Caki2 (cell line): Measurements from ENCODE around the gene ZNF726. TPM values are rescaled to one million over a fixed set of nuclear protein-coding genes. Genes with fewer than 3 reads are reported as not detected.
"Not testable (repeated sequence)": the region's sequence is repeated elsewhere in the genome, so short reads cannot be mapped to it uniquely, and the experiment has no call there.

ENCODE experiments used
- DNase-seq: peaks from one replicate; pipeline ENCODE4 v3.0.0-alpha.2; 2015; ENCODE audit warnings: low read depth
- in situ Hi-C: cut with HindIII; loops from 2 replicates; pipeline ENCODE4 v1.10.0; 2016; ENCODE audit warnings: low sequenced_read_pairs, low pct_unique_long_range_greater_than_20kb, mixed read lengths
- total RNA-seq: library from RNA; depleted of rRNA; stranded (reverse); fragments of >200 nt; shearing (Covaris generic); gene quantifications from 2 replicates; pipeline ENCODE4 v1.2.3, GENCODE V29; 2014; ENCODE audit warnings: low replicate concordance; rRNA removed

Gene ZNF726
- 4.9 and 12.7 TPM in 2 replicates for total RNA-seq

- in situ Hi-C loops, result no loop called here
- DNase-seq, result peak; percentile 94
Measured at GRCh38 chr19:23914402-23915286, at the start of gene ZNF726. Gene ZNF726, plus strand, starts transcription at chr19:23914886. Its CDS starts 109 bp downstream, at chr19:23914995.

- in situ Hi-C loops, result no loop called here
- DNase-seq, result no peak
Measured at GRCh38 chr19:23867895-23868294, 46.8 kb upstream of the ZNF726 start.

GRCh38 chr19:23868630-23869029, 46.1 kb upstream of the ZNF726 start:
- no peak for DNase-seq
- in situ Hi-C loops, result no loop called here

GRCh38 chr19:23872282-23872919, 42.3 kb upstream of the ZNF726 start:
- no peak for DNase-seq
- in situ Hi-C loops, result loop anchor here (5.0 kb wide), 1 partner anchor 95 kb away; no protein-coding TSS in a partner anchor

GRCh38 chr19:23876261-23876660, 38.4 kb upstream of the ZNF726 start:
- in situ Hi-C loops, result no loop called here
- DNase-seq, result no peak

GRCh38 chr19:23876756-23877155, 37.9 kb upstream of the ZNF726 start:
- DNase-seq, in situ Hi-C loops: not testable (repeated sequence)

- in situ Hi-C loops, result no loop called here
- DNase-seq, result peak; percentile 53
Measured at GRCh38 chr19:23882493-23882892, 32.2 kb upstream of the ZNF726 start.

GRCh38 chr19:23884363-23884762, 30.3 kb upstream of the ZNF726 start:
- no peak for DNase-seq
- in situ Hi-C loops, result no loop called here

GRCh38 chr19:23887642-23888041, 27.0 kb upstream of the ZNF726 start:
- in situ Hi-C loops, result no loop called here

GRCh38 chr19:23896096-23896495, 18.6 kb upstream of the ZNF726 start:
- DNase-seq, in situ Hi-C loops: not testable (repeated sequence)

More at GRCh38 chr19:23887642-23888041, 27.0 kb upstream of the ZNF726 start:
- no peak for DNase-seq

- no peak for DNase-seq
Measured at GRCh38 chr19:23896912-23897311, 17.8 kb upstream of the ZNF726 start.

GRCh38 chr19:23901360-23901759, 13.3 kb upstream of the ZNF726 start:
- no peak for DNase-seq
- in situ Hi-C loops, result no loop called here

More at GRCh38 chr19:23896912-23897311, 17.8 kb upstream of the ZNF726 start:
- in situ Hi-C loops, result no loop called here

- in situ Hi-C loops, result no loop called here
- no peak for DNase-seq
Measured at GRCh38 chr19:23904406-23904805, 10.3 kb upstream of the ZNF726 start.

GRCh38 chr19:23905771-23906170, 8.9 kb upstream of the ZNF726 start:
- in situ Hi-C loops, result no loop called here

GRCh38 chr19:23906835-23907234, 7.9 kb upstream of the ZNF726 start:
- in situ Hi-C loops, result no loop called here
- no peak for DNase-seq

More at GRCh38 chr19:23905771-23906170, 8.9 kb upstream of the ZNF726 start:
- DNase-seq, result no peak

GRCh38 chr19:23908165-23908564, 6.5 kb upstream of the ZNF726 start:
- in situ Hi-C loops, result no loop called here
- no peak for DNase-seq

GRCh38 chr19:23909222-23909621, 5.5 kb upstream of the ZNF726 start:
- no peak for DNase-seq
- in situ Hi-C loops, result no loop called here

- no peak for DNase-seq
- in situ Hi-C loops, result no loop called here
Measured at GRCh38 chr19:23913931-23914330, 755 bp upstream of the ZNF726 start.

GRCh38 chr19:23916991-23917390, 2.3 kb downstream of the ZNF726 start:
- DNase-seq, result no peak
- in situ Hi-C loops, result no loop called here
